SK-N-MC (cell line): Measurements from ENCODE around the gene LPAR1.

Experiments
- DNase-seq: peaks from one replicate; pipeline ENCODE4 v3.0.0-alpha.2; 2011; ENCODE audit warnings: low read depth, low spot score
- H3K27ac ChIP-seq: fragments of 200-600 bp; sonication (generic); 2 replicates; pipeline ENCODE4 v1.5.1; 2016; ENCODE audit warnings: mixed run types
- H3K36me3 ChIP-seq: fragments of 200-600 bp; sonication (generic); 2 replicates; pipeline ENCODE4 v1.6.1; 2017; ENCODE audit warnings: antibody characterized with exemption, low read length, mixed read lengths; ENCODE audit not compliant: insufficient read depth
- H3K4me3 ChIP-seq: fragments of 200-600 bp; sonication (generic); 2 replicates; pipeline ENCODE4 v1.5.1; 2016
- H3K9ac ChIP-seq: fragments of 200-600 bp; sonication (generic); 2 replicates; pipeline ENCODE4 v1.8.0; 2017; ENCODE audit warnings: mixed run types, mixed read lengths; ENCODE audit not compliant: insufficient read length
- H3K9me3 ChIP-seq: fragments of 200-600 bp; sonication (generic); 2 replicates; pipeline ENCODE4 v1.6.1; 2017; ENCODE audit warnings: low read depth, mild to moderate bottlenecking, antibody characterized with exemption, low read length, moderate library complexity, mixed read lengths
- EZH2 ChIP-seq: fragments of 200-600 bp; sonication (generic); IDR thresholded peaks from one replicate; pipeline ENCODE4 v1.6.1; 2017; ENCODE audit warnings: antibody characterized with exemption
- FOXP2 ChIP-seq: optimal IDR thresholded peaks from 2 replicates; pipeline ENCODE3; 2011; ENCODE audit warnings: mild to moderate bottlenecking, moderate library complexity; ENCODE audit not compliant: insufficient read depth; ENCODE audit errors: extremely low read length, control extremely low read depth
- POLR2AphosphoS5 ChIP-seq: IDR thresholded peaks from 2 replicates; pipeline ENCODE4 v1.6.1; 2012; ENCODE audit warnings: mild to moderate bottlenecking, low read depth, low read length, borderline replicate concordance

LPAR1 gene

GRCh38 chr9:111038331-111039230 is at the start of gene LPAR1:
LPAR1 (minus strand) TSS chr9:111038470; CDS start chr9:110972117, 66,353 bp downstream.
- H3K9me3 ChIP-seq: no peaks in the 10 kb centered on the region
- TF ChIP-seq FOXP2: no peak
- no peak for TF ChIP-seq POLR2AphosphoS5
- TF ChIP-seq EZH2: no peak
- peak within 1 kb of the TSS; percentile 88 for H3K4me3 ChIP-seq
- H3K27ac ChIP-seq: peak within 1 kb of the TSS; percentile 39
- H3K36me3 ChIP-seq: no peaks in the 10 kb centered on the region
- H3K9ac ChIP-seq: peak within 1 kb of the TSS; percentile 93
- DNase-seq: no peak

- DNase-seq: no peak
- Histone ChIP-seq H3K4me3 (no peak overlapping the region), H3K9ac (no peak overlapping the region), H3K27ac (no peak overlapping the region), H3K9me3 (no peaks in the 10 kb centered on the region), H3K36me3 (no peaks in the 10 kb centered on the region)
- TF ChIP-seq EZH2: no peak
- TF ChIP-seq POLR2AphosphoS5: no peak
- TF ChIP-seq FOXP2: no peak
Observed at GRCh38 chr9:111078391-111079038, 40.2 kb upstream of the LPAR1 start.

GRCh38 chr9:111076519-111076918 is 38.2 kb upstream of the LPAR1 start:
- TF ChIP-seq FOXP2: no peak
- Histone ChIP-seq H3K36me3 (no peaks in the 10 kb centered on the region), H3K9ac (no peak overlapping the region), H3K9me3 (no peaks in the 10 kb centered on the region), H3K4me3 (no peak overlapping the region), H3K27ac (no peak overlapping the region)
- DNase-seq: no peak

GRCh38 chr9:111076042-111076441 is 37.8 kb upstream of the LPAR1 start:
- Histone ChIP-seq H3K9ac (no peak overlapping the region), H3K36me3 (no peaks in the 10 kb centered on the region), H3K4me3 (no peak overlapping the region), H3K9me3 (no peaks in the 10 kb centered on the region), H3K27ac (no peak overlapping the region)
- no peak for DNase-seq
- TF ChIP-seq POLR2AphosphoS5: no peak
- TF ChIP-seq EZH2: no peak
- TF ChIP-seq FOXP2: no peak

GRCh38 chr9:111074395-111074794 is 36.1 kb upstream of the LPAR1 start:
- DNase-seq: no peak
- H3K4me3 ChIP-seq: no peak overlapping the region
- TF ChIP-seq FOXP2: no peak
- no peak for TF ChIP-seq EZH2
- no peak for TF ChIP-seq POLR2AphosphoS5
- no peaks in the 10 kb centered on the region for H3K9me3 ChIP-seq
- no peak overlapping the region for H3K9ac ChIP-seq
- H3K36me3 ChIP-seq: no peaks in the 10 kb centered on the region
- H3K27ac ChIP-seq: no peak overlapping the region

GRCh38 chr9:111069183-111069582 is 30.9 kb upstream of the LPAR1 start:
- H3K9me3 ChIP-seq: no peaks in the 10 kb centered on the region
- H3K9ac ChIP-seq: no peak overlapping the region
- no peaks in the 10 kb centered on the region for H3K36me3 ChIP-seq
- H3K27ac ChIP-seq: no peak overlapping the region; the same call in 1 of the 2 replicates
- no peak overlapping the region for H3K4me3 ChIP-seq
- no peak for TF ChIP-seq FOXP2
- TF ChIP-seq POLR2AphosphoS5: no peak
- no peak for TF ChIP-seq EZH2
- no peak for DNase-seq

GRCh38 chr9:111068771-111069170 is 30.5 kb upstream of the LPAR1 start:
- no peaks in the 10 kb centered on the region for H3K9me3 ChIP-seq
- no peak overlapping the region for H3K9ac ChIP-seq
- H3K27ac ChIP-seq: peak overlapping the region; percentile 95
- no peak for DNase-seq
- H3K4me3 ChIP-seq: peak overlapping the region; percentile 8
- H3K36me3 ChIP-seq: no peaks in the 10 kb centered on the region
- TF ChIP-seq FOXP2: no peak
- no peak for TF ChIP-seq EZH2
- no peak for TF ChIP-seq POLR2AphosphoS5

GRCh38 chr9:111068383-111068730 is 30.1 kb upstream of the LPAR1 start:
- no peak overlapping the region for H3K9ac ChIP-seq
- peak overlapping the region; percentile 95 for H3K27ac ChIP-seq
- H3K36me3 ChIP-seq: no peaks in the 10 kb centered on the region
- TF ChIP-seq EZH2 (no peak), POLR2AphosphoS5 (no peak)
- DNase-seq: no peak
- no peaks in the 10 kb centered on the region for H3K9me3 ChIP-seq
- H3K4me3 ChIP-seq: peak overlapping the region; percentile 68

- no peak for DNase-seq
- H3K27ac ChIP-seq: peak overlapping the region; percentile 95
- H3K4me3 ChIP-seq: peak overlapping the region; percentile 68
- peak overlapping the region; percentile 54 for H3K9ac ChIP-seq
- no peaks in the 10 kb centered on the region for H3K36me3 ChIP-seq
- H3K9me3 ChIP-seq: no peaks in the 10 kb centered on the region
- no peak for TF ChIP-seq POLR2AphosphoS5
- TF ChIP-seq FOXP2: no peak
- no peak for TF ChIP-seq EZH2
Observed at GRCh38 chr9:111066468-111066867, 28.2 kb upstream of the LPAR1 start.
